SU-DHL-6 (cell line): ENCODE results near the gene KCNC4.

Experiments used
- H2AFZ ChIP-seq: fragments of 200-600 bp; sonication (generic); 2 replicates; pipeline ENCODE4 v1.6.1; 2014; ENCODE audit warnings: low read depth, mild to moderate bottlenecking, moderate library complexity, mixed read lengths, antibody characterized with exemption, low read length; ENCODE audit not compliant: severe bottlenecking
- H3F3A ChIP-seq: fragments of 200-600 bp; shearing (Covaris generic); 2 replicates; pipeline ENCODE4 v1.6.0; 2016; ENCODE audit warnings: antibody characterized with exemption, mild to moderate bottlenecking; ENCODE audit not compliant: insufficient read depth
- H3K27ac ChIP-seq: fragments of 200-600 bp; sonication (generic); 2 replicates; pipeline ENCODE4 v1.5.1; 2016; ENCODE audit warnings: low read depth, mild to moderate bottlenecking, low read length, moderate library complexity, mixed read lengths
- H3K27me3 ChIP-seq: fragments of 200-600 bp; sonication (generic), shearing (Covaris generic); 2 replicates; pipeline ENCODE4 v1.6.0; 2014; ENCODE audit warnings: mild to moderate bottlenecking, low read length
- H3K36me3 ChIP-seq: fragments of 200-600 bp; sonication (generic); 2 replicates; pipeline ENCODE4 v1.6.1; 2014; ENCODE audit warnings: mild to moderate bottlenecking, low read length, mixed read lengths
- H3K4me2 ChIP-seq: fragments of 300-600, 200-600 bp; shearing (Covaris generic), sonication (generic); 2 replicates; pipeline ENCODE4 v1.6.0; 2014; ENCODE audit warnings: low read length, low read depth, mild to moderate bottlenecking; ENCODE audit not compliant: poor library complexity, severe bottlenecking
- H3K4me3 ChIP-seq: fragments of 200-600 bp; sonication (generic); 2 replicates; pipeline ENCODE4 v1.5.1; 2014; ENCODE audit warnings: antibody characterized with exemption, low read length, mild to moderate bottlenecking, mixed read lengths; ENCODE audit not compliant: insufficient read depth, poor library complexity, severe bottlenecking
- H3K79me2 ChIP-seq: fragments of 200-600 bp; sonication (generic); 2 replicates; pipeline ENCODE4 v1.6.1; 2014; ENCODE audit warnings: mild to moderate bottlenecking, low read length, moderate library complexity; ENCODE audit not compliant: insufficient read depth
- H3K9ac ChIP-seq: fragments of 200-600 bp; sonication (generic); 2 replicates; pipeline ENCODE4 v1.7.0; 2014; ENCODE audit warnings: mild to moderate bottlenecking, low read length
- H3K9me2 ChIP-seq: fragments of 200-600 bp; sonication (generic); replicated peaks from 2 replicates; pipeline ENCODE4 v1.6.1; 2014; ENCODE audit warnings: low read length; ENCODE audit not compliant: insufficient read depth
- H3K9me3 ChIP-seq: fragments of 200-600 bp; sonication (generic); 2 replicates; pipeline ENCODE4 v1.6.1; 2014; ENCODE audit warnings: low read length, mixed read lengths; ENCODE audit not compliant: insufficient read depth
- H4K20me1 ChIP-seq: fragments of 200-600 bp; sonication (generic); 2 replicates; pipeline ENCODE4 v1.6.1; 2014; ENCODE audit warnings: low read depth, mild to moderate bottlenecking, antibody characterized with exemption, low read length, moderate library complexity, mixed read lengths
- EZH2phosphoT487 ChIP-seq: fragments of 200-600 bp; sonication (generic), shearing (Covaris generic); conservative IDR thresholded peaks from 2 replicates; pipeline ENCODE4 v1.6.1; 2018; ENCODE audit warnings: mild to moderate bottlenecking, antibody characterized with exemption, low read length, moderate library complexity, mixed read lengths
- TF ChIP-seq, protein P1 (sequence below): fragments of 200-600 bp; sonication (generic); IDR thresholded peaks from one replicate; pipeline ENCODE4 v1.5.1; 2017; ENCODE audit warnings: antibody characterized with exemption, mild to moderate bottlenecking, low read length, moderate library complexity; ENCODE audit not compliant: insufficient read depth, poor library complexity, severe bottlenecking

KCNC4 gene

DNA sequence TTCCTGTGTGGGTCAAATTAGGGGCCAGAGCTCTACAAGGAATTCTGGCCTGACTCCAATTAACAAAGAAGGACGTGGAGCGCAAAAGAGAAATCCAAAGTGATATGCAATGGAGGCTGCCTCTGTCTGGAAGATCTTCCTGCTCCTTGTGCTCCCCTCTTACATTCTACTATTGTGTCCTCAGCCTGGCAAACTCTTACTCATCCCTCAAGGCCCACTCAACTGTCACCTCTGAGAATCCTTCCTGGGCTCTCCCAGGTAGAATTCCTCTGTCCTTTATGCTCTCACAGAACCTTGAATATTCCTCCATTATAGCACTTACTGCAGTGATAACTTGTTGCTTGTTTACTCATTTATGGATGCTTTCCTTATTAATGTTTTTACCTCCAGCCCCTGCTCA, 31.4 kb downstream of the KCNC4 start:
- Histone ChIP-seq H2AFZ (no peak overlapping the region), H3K4me2 (no peak overlapping the region), H3K9ac (no peak overlapping the region), H3K9me3 (no peaks in the 10 kb centered on the region), H4K20me1 (no peaks in the 10 kb centered on the region), H3K27ac (no peak overlapping the region), H3K4me3 (no peak overlapping the region), H3K79me2 (no peaks in the 10 kb centered on the region), H3K36me3 (no peaks in the 10 kb centered on the region), H3F3A (peaks cover 15% of the 10 kb centered on the region), H3K27me3 (no peaks in the 10 kb centered on the region), H3K9me2 (no peaks in the 10 kb centered on the region)
- TF ChIP-seq, protein P1, sequence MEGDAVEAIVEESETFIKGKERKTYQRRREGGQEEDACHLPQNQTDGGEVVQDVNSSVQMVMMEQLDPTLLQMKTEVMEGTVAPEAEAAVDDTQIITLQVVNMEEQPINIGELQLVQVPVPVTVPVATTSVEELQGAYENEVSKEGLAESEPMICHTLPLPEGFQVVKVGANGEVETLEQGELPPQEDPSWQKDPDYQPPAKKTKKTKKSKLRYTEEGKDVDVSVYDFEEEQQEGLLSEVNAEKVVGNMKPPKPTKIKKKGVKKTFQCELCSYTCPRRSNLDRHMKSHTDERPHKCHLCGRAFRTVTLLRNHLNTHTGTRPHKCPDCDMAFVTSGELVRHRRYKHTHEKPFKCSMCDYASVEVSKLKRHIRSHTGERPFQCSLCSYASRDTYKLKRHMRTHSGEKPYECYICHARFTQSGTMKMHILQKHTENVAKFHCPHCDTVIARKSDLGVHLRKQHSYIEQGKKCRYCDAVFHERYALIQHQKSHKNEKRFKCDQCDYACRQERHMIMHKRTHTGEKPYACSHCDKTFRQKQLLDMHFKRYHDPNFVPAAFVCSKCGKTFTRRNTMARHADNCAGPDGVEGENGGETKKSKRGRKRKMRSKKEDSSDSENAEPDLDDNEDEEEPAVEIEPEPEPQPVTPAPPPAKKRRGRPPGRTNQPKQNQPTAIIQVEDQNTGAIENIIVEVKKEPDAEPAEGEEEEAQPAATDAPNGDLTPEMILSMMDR, result no peak
- no peak for TF ChIP-seq EZH2phosphoT487

DNA sequence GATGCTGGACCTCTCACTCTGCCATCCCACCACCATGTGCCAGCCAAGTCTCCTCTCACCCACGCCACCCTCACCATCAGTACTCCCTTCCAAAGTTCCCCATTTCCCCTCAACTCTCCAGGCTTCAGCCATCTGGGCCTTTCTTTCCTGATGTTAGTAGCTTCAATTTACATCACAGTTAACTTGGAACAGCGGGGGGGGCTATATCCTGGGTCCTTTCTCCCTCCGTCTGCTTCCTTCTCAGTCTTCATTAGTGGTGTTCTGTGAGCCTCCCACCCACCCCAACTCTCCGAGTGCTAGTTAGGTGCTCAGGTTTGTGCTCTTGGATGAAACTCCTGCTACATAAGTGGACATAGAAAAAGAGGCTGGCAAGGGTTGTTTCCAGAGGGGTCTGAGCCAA, 31.9 kb downstream of the KCNC4 start:
- no peaks in the 10 kb centered on the region for H3K27me3 ChIP-seq
- H3K27ac ChIP-seq, result peak overlapping the region; percentile 95
- no peak overlapping the region for H3K4me3 ChIP-seq
- no peak overlapping the region for H2AFZ ChIP-seq
- TF ChIP-seq, protein P1, result no peak
- no peak for TF ChIP-seq EZH2phosphoT487
- no peak overlapping the region; the same call in 1 of the 2 replicates for H3K9ac ChIP-seq
- H3K9me3 ChIP-seq, result no peaks in the 10 kb centered on the region
- H3K36me3 ChIP-seq, result no peaks in the 10 kb centered on the region
- H3K9me2 ChIP-seq, result no peaks in the 10 kb centered on the region
- no peaks in the 10 kb centered on the region for H3K79me2 ChIP-seq
- H3K4me2 ChIP-seq, result no peak overlapping the region
- peaks cover 15% of the 10 kb centered on the region for H3F3A ChIP-seq
- no peaks in the 10 kb centered on the region for H4K20me1 ChIP-seq

DNA sequence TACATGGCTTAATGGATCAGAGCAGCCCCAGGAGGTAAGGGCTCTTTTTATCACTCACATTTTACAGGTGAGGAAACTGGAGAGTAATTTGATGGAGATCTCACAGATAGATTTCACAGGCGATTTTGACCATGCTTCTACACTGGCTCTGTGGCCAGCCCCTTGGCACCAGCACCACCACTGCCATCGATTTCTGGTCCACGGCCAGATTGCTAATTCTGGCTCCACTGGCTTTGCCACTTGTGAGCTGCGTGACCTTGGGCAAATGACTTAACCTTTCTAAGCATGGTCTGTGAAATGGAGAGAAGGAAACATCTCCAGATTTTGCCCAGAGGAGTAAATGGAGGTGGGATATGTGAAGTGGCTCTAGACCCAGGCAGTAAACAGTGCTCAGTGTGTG, 32.6 kb downstream of the KCNC4 start:
- H3K36me3 ChIP-seq, result no peaks in the 10 kb centered on the region
- H2AFZ ChIP-seq, result no peak overlapping the region
- no peak for TF ChIP-seq EZH2phosphoT487
- TF ChIP-seq, protein P1, result no peak
- no peaks in the 10 kb centered on the region for H3K79me2 ChIP-seq
- no peaks in the 10 kb centered on the region for H3K27me3 ChIP-seq
- H4K20me1 ChIP-seq, result no peaks in the 10 kb centered on the region
- H3K9ac ChIP-seq, result peak overlapping the region; percentile 66
- H3K27ac ChIP-seq, result peak overlapping the region; percentile 95
- H3K9me2 ChIP-seq, result no peaks in the 10 kb centered on the region
- peak overlapping the region; percentile 89 for H3K4me2 ChIP-seq
- no peak overlapping the region for H3K4me3 ChIP-seq
- no peaks in the 10 kb centered on the region for H3K9me3 ChIP-seq
- H3F3A ChIP-seq, result peaks cover 15% of the 10 kb centered on the region
